HG03575 (cell line): ENCODE measurements around the gene MAGI1.
"Not testable (repeated sequence)": the region's sequence is repeated elsewhere in the genome, so short reads cannot be mapped to it uniquely, and the experiment has no call there.

ENCODE experiments used
- ATAC-seq: cut with Tn5 transposase; IDR thresholded peaks from one replicate; pipeline ENCODE4 v1.9.1; 2021; ENCODE audit not compliant: unreplicated experiment, insufficient number of reproducible peaks, low FRiP score; ENCODE audit errors: extremely low read depth

MAGI1 gene

DNA sequence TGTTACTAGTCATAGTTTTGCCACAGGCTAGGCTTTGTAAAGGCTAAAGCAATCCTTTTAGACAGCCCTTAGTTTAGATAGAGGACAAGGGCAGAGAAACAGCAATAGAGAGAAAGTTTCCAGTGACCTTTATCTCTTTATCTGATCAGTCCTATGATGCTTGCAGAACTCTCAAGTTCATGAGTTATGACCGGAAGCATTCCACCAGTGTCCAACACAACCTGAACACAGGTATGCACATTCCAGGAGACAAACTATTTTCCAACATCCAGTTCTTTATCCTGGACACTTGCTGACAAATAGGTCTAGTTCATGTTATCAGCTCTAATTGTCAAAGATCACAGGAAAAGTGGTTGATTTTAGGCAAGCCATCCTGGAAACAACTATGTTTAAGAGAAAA is 422.2 kb downstream of the MAGI1 start:
- no peak for ATAC-seq

DNA sequence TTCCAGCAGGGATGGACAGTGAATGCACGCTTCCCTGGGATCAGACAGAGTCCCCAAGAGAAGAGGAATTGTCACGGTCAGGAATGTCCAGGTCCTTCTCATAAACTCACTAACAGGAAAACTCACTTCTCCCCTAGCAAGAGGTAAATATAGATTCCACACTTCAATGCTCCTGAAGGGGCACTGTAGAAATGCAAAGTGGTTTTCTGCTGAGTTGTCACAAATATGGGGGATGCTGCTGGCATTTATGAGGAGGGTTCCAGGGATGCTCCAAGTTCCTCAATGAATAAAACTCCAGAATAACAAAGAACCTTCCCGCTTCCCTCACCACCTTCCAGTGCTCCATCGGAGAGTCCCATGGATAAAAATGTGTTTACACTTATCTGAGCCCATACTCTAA is 423.4 kb downstream of the MAGI1 start:
- no peak for ATAC-seq

DNA sequence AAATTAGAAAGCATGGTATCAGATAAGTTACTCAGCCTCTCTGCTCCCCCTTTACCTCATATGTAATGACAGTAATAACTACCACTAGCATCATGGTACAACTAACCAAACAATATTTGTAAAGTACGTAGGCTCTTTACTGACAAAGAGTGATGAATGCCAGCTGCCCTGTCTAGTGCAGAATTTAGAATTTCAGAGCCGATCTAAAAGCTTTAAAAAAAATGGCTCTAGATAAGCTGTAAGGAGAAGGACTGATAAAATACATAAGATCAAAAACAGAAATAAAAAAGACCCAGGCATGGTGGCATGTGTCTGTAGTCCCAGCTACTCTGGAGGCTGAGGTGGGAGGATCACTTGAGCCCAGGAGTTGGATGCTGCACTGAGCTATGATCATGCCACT is 424.1 kb downstream of the MAGI1 start:
- ATAC-seq = no peak

DNA sequence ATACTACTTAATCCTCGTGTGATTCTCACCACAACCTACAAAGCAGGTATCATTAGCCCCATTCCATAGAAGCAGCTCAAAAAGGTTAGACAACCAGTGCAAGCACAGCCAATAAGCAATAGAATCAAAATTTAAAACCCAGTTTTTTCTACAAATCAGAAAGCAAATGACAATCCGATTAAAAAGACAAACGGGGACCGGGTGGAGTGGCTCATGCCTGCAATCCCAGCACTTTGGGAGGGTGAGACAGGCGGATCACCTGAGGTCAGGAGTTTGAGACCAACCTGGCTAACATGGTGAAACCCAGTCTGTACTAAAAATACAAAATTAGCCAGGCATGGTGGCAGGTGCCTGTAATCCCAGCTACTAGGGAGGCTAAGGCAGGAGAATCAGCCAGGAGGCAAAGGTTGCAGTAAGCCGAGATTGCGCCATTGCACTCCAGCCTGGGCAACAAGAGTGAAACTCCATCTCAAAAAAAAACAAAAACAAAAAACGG is 430.7 kb downstream of the MAGI1 start:
- ATAC-seq = not testable (repeated sequence)

DNA sequence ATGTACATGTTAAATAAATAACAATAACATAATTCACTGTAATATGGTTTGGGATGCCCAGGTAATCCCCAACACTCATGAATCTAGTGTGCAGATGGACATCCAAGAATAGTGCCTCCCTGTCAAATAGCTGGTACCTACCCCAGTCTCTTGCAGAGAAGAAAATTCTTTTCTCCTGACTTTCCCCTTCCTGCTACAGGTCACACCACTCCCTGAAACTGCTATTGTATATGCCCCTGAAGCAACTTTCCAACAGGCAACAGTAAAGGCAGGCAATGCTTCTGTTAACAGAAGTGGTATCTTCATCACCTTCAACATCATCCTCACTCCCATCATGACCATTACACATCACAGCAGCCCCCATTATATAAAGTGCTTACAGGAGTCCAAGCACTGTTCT is 431.6 kb downstream of the MAGI1 start:
- ATAC-seq = no peak

- no peak for ATAC-seq
These were observed 432.8 kb downstream of the MAGI1 start for GRCh38 chr3:65605876-65606432.

GRCh38 chr3:65604863-65605526 is 433.7 kb downstream of the MAGI1 start:
- ATAC-seq = no peak

DNA sequence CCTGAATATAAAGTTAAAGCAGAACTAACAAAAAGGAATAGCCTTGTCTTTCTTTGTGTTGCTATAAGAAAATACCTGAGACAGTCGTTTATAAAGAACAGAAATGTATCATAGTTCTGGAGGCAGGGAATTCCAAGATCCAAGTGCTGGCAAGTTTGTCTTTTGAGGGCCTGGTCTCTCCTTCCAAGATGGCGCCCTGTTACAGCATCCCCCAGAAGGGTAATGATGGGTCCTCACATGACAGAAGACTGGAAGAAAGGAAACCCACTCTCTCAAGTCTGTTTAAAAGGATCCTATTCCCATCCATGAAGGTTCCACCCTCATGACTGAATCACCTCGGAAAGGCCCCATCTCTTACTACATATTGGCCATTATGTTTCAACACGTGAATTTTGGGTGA is 435.1 kb downstream of the MAGI1 start:
- no peak for ATAC-seq

DNA sequence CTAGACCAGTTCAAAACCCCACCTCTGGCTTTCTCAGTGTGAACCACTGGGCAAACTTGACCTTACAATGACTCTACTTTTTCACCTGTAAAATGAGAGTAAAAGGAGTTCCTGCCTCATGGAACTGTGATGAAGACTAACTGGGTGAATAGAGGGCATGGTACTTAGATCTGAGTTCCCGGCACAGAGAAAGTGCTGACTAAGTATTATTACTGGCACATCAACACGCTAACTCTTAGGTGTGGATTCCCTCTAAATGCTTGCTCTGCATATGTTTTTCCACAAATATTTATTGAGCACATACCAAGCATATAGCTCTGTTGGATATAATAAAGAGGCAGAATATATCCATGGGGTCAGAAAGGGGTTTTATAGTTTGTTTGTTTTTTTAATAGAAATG is 437.8 kb downstream of the MAGI1 start:
- no peak for ATAC-seq

GRCh38 chr3:65597952-65598413 is 440.7 kb downstream of the MAGI1 start:
- no peak for ATAC-seq

DNA sequence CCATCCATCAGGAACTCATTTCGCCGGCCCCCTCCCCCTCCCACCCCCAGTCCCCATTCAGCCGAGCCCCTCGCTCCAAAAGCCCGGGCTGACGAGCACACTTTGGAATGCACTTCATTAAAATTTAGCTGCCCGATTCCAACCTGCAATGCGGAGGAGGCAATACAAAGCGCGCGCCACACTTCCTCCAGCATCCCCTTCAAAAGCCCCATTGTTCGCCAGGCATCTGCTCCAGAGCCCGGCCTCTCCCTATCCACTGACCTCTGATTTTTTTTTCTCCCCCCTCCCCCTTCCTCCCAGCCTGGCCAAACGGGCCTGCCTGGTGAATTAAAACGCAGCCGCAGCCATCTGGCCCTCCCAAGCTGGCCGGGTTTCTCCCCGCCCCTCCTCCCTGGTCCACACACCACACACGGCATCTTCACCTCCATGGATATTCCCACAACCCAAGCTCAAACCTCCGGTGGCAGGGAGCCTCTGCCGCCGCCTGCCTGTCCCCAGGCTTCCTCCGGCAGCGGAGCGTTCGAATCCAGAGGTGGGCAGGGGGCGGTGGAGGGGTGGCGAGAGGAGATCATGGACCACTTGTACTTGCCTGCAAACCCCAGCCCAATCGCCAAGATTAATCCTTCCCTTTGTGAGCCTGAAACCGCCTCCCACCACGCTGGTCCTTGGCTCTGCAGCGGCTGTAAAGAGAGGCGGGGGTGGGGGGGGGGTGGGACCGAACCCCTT is 441.3 kb downstream of the MAGI1 start:
- ATAC-seq = no peak

- ATAC-seq = no peak
These were observed 442.0 kb downstream of the MAGI1 start for GRCh38 chr3:65596571-65597225.

- no peak for ATAC-seq
These were observed 442.8 kb downstream of the MAGI1 start for GRCh38 chr3:65596029-65596300.

GRCh38 chr3:65595222-65596028 is 443.3 kb downstream of the MAGI1 start:
- no peak for ATAC-seq

DNA sequence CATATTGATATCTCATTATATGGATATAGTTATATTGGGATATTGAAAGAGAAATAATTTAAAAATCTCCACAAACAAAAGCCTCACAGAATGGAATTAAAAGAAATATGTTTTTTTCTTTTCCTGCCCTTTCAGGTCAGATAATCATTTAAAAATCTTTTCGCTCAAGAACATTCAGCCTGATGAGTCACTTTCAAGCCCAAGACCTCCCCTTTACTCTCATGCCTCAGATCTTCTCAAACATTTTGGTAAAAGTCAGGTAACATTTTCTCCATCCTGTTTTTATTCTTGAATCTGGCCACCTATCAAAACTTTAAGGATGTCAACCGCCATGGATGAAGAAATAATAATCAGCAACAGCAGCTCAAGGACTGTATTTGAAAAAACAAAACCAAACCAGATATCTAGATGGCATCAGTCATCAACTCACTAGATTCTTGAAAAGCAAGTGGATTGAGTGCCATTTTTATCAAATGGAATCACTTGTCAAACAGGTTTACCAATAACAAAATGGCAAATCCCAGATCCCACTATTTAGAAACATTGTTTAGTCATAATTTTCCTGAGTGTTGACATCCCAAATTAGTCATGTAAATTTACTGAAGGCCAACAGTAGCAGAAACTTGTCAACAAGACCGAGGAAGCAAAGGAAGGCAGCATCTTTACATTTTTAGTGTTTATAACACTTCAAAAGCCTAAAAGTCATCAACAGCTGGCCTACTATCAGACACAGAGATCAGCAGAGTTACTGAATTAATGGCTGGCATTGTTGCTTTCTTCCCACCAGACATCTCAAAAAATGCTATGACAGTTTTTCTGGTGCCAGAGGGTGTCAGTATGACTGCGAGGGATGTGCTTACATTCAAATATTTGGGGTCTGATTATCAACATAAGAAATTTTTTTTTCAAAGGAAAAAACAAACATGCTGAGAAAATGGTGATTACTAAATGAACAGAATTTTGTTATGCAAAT is 444.7 kb downstream of the MAGI1 start:
- ATAC-seq = no peak

GRCh38 chr3:65591313-65591712 is 447.4 kb downstream of the MAGI1 start:
- no peak for ATAC-seq

GRCh38 chr3:65588884-65589283 is 449.8 kb downstream of the MAGI1 start:
- no peak for ATAC-seq
